Tibial nerve (tissue), 4 donors: Measurements from ENCODE around the gene CLCN2.

Source experiments
- EP300 ChIP-seq, 2 donors: sonication (generic); formaldehyde crosslinking; IDR thresholded peaks; one replicate each; pipeline ENCODE4 v1.6.1; 2017; ENCODE audit warnings: antibody characterized with exemption in 2 of 2, mild to moderate bottlenecking in 1 of 2
- POLR2A ChIP-seq, 2 donors: fragments of 450-650 bp; IDR thresholded peaks; one replicate each; pipeline ENCODE4 v1.6.1; 2017; ENCODE audit warnings: antibody characterized with exemption in 2 of 2, mild to moderate bottlenecking in 2 of 2, moderate library complexity in 2 of 2
- TF ChIP-seq, protein P1 (sequence below), 5 experiments: fragments of 200-600 bp in 3 of 5; fragments of 450-650 bp in 2 of 5; sonication (generic) in 3 of 5; IDR thresholded peaks; one replicate each; pipeline ENCODE4 v1.5.1; 2016 to 2019; ENCODE audit warnings: antibody characterized with exemption in 5 of 5, mild to moderate bottlenecking in 3 of 5, moderate library complexity in 2 of 5

DNA sequence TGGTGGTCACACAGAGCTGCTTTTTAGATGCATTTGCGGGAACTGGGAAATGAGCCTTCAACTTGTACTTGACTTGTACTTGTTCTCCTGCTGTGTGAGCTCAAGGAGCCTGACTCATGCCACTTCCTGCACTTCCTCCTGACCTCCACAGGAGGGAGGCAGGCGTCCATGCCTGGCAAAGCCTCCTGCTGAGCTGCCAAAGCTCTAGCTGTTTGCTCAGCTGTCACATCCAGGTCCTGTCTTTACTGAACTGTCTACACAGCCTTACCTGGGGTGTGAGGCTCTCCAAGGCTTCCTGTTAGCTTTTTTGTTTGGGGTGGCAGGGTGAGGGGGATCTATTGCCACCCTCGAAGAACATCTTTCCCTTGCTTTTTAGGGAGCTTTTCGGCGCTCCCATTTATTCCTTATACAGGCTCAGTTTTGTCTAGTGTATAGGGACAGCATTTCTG, 10.2 kb upstream of the CLCN2 start:
- TF ChIP-seq, protein P1, sequence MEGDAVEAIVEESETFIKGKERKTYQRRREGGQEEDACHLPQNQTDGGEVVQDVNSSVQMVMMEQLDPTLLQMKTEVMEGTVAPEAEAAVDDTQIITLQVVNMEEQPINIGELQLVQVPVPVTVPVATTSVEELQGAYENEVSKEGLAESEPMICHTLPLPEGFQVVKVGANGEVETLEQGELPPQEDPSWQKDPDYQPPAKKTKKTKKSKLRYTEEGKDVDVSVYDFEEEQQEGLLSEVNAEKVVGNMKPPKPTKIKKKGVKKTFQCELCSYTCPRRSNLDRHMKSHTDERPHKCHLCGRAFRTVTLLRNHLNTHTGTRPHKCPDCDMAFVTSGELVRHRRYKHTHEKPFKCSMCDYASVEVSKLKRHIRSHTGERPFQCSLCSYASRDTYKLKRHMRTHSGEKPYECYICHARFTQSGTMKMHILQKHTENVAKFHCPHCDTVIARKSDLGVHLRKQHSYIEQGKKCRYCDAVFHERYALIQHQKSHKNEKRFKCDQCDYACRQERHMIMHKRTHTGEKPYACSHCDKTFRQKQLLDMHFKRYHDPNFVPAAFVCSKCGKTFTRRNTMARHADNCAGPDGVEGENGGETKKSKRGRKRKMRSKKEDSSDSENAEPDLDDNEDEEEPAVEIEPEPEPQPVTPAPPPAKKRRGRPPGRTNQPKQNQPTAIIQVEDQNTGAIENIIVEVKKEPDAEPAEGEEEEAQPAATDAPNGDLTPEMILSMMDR (IDR thresholded peaks at IDR 0.05): peak; percentile 76 to 93 (median 89)
- no peak for TF ChIP-seq POLR2A (IDR thresholded peaks at IDR 0.05)
- peak in 1 of 2 donors; percentile 52 for TF ChIP-seq EP300 (IDR thresholded peaks at IDR 0.05)
